Natural killer cell (primary cell): ENCODE measurements around the gene SPRY1. TPM values are rescaled to one million over a fixed set of nuclear protein-coding genes. Genes with fewer than 3 reads are reported as not detected.

Experiments
- ATAC-seq, 3 donors: fragments of 150-1000 bp in 2 of 3; fragments of 200-7000 bp in 1 of 3; cut with Tn5 transposase; 1 replicate in 1 of 3; 2 replicates in 2 of 3; pipeline ENCODE4 v1.10.0; 2021; ENCODE audit warnings: mild to moderate bottlenecking in 2 of 3, moderate library complexity in 2 of 3
- DNase-seq, 2 donors: peaks; one replicate each; pipeline versions ENCODE4 v3.0.0 to v3.0.0-alpha.2; 2013 to 2021; ENCODE audit warnings: mixed read lengths in 1 of 2
- H3K27ac ChIP-seq: one replicate; pipeline ENCODE4 v1.5.1; 2013; ENCODE audit warnings: mild to moderate bottlenecking, low read length
- H3K27me3 ChIP-seq: one replicate; pipeline ENCODE4 v1.6.1; 2013; ENCODE audit warnings: low read length; ENCODE audit not compliant: control insufficient read depth, insufficient read depth
- H3K36me3 ChIP-seq: one replicate; pipeline ENCODE4 v1.6.1; 2013; ENCODE audit warnings: low read length; ENCODE audit not compliant: control insufficient read depth, insufficient read depth
- H3K4me1 ChIP-seq: one replicate; pipeline ENCODE4 v1.6.1; 2013; ENCODE audit warnings: low read length; ENCODE audit not compliant: control insufficient read depth, insufficient read depth
- H3K4me3 ChIP-seq: one replicate; pipeline ENCODE4 v1.5.1; 2013; ENCODE audit warnings: low read length
- H3K9me3 ChIP-seq: one replicate; pipeline ENCODE4 v1.6.1; 2013; ENCODE audit warnings: low read length; ENCODE audit not compliant: control insufficient read depth, insufficient read depth
- H3K27ac Mint-ChIP-seq, 2 donors: one replicate each; pipeline ENCODE4 v1.8.0; 2022; ENCODE audit warnings: mild to moderate bottlenecking in 2 of 2, mixed read lengths in 2 of 2, moderate library complexity in 1 of 2
- H3K27me3 Mint-ChIP-seq, 2 donors: one replicate each; pipeline ENCODE4 v1.8.0; 2022; ENCODE audit warnings: low read depth in 2 of 2, mixed read lengths in 2 of 2
- H3K36me3 Mint-ChIP-seq: one replicate; pipeline ENCODE4 v1.8.0; 2022; ENCODE audit warnings: mixed read lengths
- H3K4me1 Mint-ChIP-seq, 2 donors: one replicate each; pipeline ENCODE4 v1.8.0; 2022; ENCODE audit warnings: mixed read lengths in 2 of 2
- H3K4me3 Mint-ChIP-seq: one replicate; pipeline ENCODE4 v1.8.0; 2022; ENCODE audit warnings: mild to moderate bottlenecking, moderate library complexity, mixed read lengths
- H3K9me3 Mint-ChIP-seq, 2 donors: one replicate each; pipeline ENCODE4 v1.8.0; 2022; ENCODE audit warnings: mixed read lengths in 2 of 2
- WGBS: methylation state at CpG from one replicate; pipeline ENCODE4 v1.1.7; 2013; ENCODE audit warnings: missing lambda C conversion rate; ENCODE audit not compliant: insufficient coverage; 5-methylcytosine and 5-hydroxymethylcytosine counted together
- intact Hi-C: fragments of 100-400 bp; cut with micrococcal nuclease; formaldehyde crosslinking; loops from one replicate; pipeline ENCODE4 v1.14.2; 2022
- total RNA-seq, 4 donors: library from RNA; stranded (reverse); fragments of 120-200 nt in 1 of 4; gene quantifications; one replicate each; pipeline versions ENCODE4 v1.2.3 to v1.2.4, GENCODE V29; 2013 to 2022
- TF ChIP-seq, protein P1 (sequence below): fragments of 200-600 bp; IDR thresholded peaks from one replicate; pipeline ENCODE4 v1.8.0; 2022; ENCODE audit warnings: antibody characterized with exemption

Gene SPRY1
- total RNA-seq, 3 donors from 2014 or later (not counting 1 experiment from before 2014, with no cell fraction given), result 8.7 to 9.8 (median 9.5) TPM

GRCh38 chr4:123380728-123381716 lies 15.6 kb upstream of the SPRY1 start:
- WGBS, result 87% methylated on average over 3 of the region's 3 CpGs
- Histone ChIP-seq H3K27ac (no peak overlapping the region), H3K27me3 (no peaks in the 10 kb centered on the region), H3K36me3 (no peaks in the 10 kb centered on the region), H3K4me3 (no peak overlapping the region), H3K9me3 (no peaks in the 10 kb centered on the region), H3K4me1 (no peaks in the 10 kb centered on the region)
- intact Hi-C loops, result no loop called here
- Mint-ChIP-seq H3K4me1 (no peaks in the 10 kb centered on the region), H3K4me3 (no peak overlapping the region), H3K27me3 (peaks cover 2 to 15% of the 10 kb centered on the region in 2 donors), H3K36me3 (no peaks in the 10 kb centered on the region), H3K27ac (no peak overlapping the region), H3K9me3 (no peaks in the 10 kb centered on the region)
- TF ChIP-seq, protein P1, sequence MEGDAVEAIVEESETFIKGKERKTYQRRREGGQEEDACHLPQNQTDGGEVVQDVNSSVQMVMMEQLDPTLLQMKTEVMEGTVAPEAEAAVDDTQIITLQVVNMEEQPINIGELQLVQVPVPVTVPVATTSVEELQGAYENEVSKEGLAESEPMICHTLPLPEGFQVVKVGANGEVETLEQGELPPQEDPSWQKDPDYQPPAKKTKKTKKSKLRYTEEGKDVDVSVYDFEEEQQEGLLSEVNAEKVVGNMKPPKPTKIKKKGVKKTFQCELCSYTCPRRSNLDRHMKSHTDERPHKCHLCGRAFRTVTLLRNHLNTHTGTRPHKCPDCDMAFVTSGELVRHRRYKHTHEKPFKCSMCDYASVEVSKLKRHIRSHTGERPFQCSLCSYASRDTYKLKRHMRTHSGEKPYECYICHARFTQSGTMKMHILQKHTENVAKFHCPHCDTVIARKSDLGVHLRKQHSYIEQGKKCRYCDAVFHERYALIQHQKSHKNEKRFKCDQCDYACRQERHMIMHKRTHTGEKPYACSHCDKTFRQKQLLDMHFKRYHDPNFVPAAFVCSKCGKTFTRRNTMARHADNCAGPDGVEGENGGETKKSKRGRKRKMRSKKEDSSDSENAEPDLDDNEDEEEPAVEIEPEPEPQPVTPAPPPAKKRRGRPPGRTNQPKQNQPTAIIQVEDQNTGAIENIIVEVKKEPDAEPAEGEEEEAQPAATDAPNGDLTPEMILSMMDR, result no peak
- DNase-seq (no peak), ATAC-seq (no peak)

- ATAC-seq, result no peak
- H3K4me1 ChIP-seq, result no peaks in the 10 kb centered on the region
- peaks cover 2 to 8% of the 10 kb centered on the region in 2 donors for H3K27me3 Mint-ChIP-seq
Observed at GRCh38 chr4:123381996-123382395, 14.6 kb upstream of the SPRY1 start.

GRCh38 chr4:123383566-123383965 lies 13.0 kb upstream of the SPRY1 start:
- H3K27me3 ChIP-seq, result no peaks in the 10 kb centered on the region
- no peaks in the 10 kb centered on the region for H3K4me1 Mint-ChIP-seq
- no peak for ATAC-seq
- H3K27ac Mint-ChIP-seq, result no peak overlapping the region
- no peak for DNase-seq
- H3K9me3 Mint-ChIP-seq, result no peaks in the 10 kb centered on the region
- H3K4me3 ChIP-seq, result no peak overlapping the region
- 77% methylated on average over 3 of the region's 3 CpGs for WGBS
- no peaks in the 10 kb centered on the region for H3K4me1 ChIP-seq
- peaks cover 0 to 3% of the 10 kb centered on the region in 2 donors for H3K27me3 Mint-ChIP-seq
- H3K4me3 Mint-ChIP-seq, result no peak overlapping the region
- H3K36me3 Mint-ChIP-seq, result no peaks in the 10 kb centered on the region
- H3K36me3 ChIP-seq, result no peaks in the 10 kb centered on the region
- intact Hi-C loops, result no loop called here
- H3K9me3 ChIP-seq, result no peaks in the 10 kb centered on the region
- H3K27ac ChIP-seq, result no peak overlapping the region
- TF ChIP-seq, protein P1, result no peak

More at GRCh38 chr4:123381996-123382395, 14.6 kb upstream of the SPRY1 start:
- no peaks in the 10 kb centered on the region for H3K9me3 ChIP-seq
- WGBS, result 91% methylated on average over 4 of the region's 5 CpGs
- H3K27ac Mint-ChIP-seq, result no peak overlapping the region
- H3K27me3 ChIP-seq, result no peaks in the 10 kb centered on the region
- H3K4me1 Mint-ChIP-seq, result no peaks in the 10 kb centered on the region
- no peaks in the 10 kb centered on the region for H3K36me3 Mint-ChIP-seq
- H3K9me3 Mint-ChIP-seq, result no peaks in the 10 kb centered on the region
- no peak overlapping the region for H3K27ac ChIP-seq
- no peak overlapping the region for H3K4me3 Mint-ChIP-seq
- TF ChIP-seq, protein P1, result no peak
- H3K36me3 ChIP-seq, result no peaks in the 10 kb centered on the region
- DNase-seq, result no peak
- H3K4me3 ChIP-seq, result no peak overlapping the region
- intact Hi-C loops, result no loop called here
